Measurements from ENCODE around the gene MEI4.
"Not testable (repeated sequence)": the region's sequence is repeated elsewhere in the genome, so short reads cannot be mapped to it uniquely, and the experiment has no call there.

The MEI4 gene

GRCh38 chr6:77652739-77653138 is at the start of gene MEI4:
TSS of gene MEI4 (plus strand) at chr6:77653039. CDS start at chr6:77690672, 37,633 bp downstream.
- DNase-seq (ENCODE audit: low read depth): no peak

DNA sequence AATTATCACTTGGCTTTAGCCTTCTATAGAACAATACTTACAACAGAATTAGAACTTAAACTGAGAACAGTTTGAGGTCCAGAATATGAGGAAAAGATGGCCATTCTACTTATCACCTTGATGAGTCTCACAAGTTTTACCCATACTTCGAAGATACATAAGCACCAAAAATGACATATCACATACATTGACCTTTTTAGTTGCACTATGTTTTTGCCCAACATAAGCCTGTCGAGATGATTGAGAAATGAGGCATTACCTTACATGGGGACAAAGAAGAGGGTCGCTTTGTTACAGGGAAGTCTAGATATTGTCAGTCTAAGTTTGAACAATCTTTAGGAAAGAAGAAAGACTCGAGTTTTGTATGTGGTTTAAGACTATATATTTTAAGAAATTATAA is 48.4 kb upstream of the MEI4 start:
- DNase-seq (ENCODE audit: low read depth): no peak

- no peak for DNase-seq (ENCODE audit: low read depth)
Observed at GRCh38 chr6:77607004-77607403, 45.8 kb upstream of the MEI4 start.

DNA sequence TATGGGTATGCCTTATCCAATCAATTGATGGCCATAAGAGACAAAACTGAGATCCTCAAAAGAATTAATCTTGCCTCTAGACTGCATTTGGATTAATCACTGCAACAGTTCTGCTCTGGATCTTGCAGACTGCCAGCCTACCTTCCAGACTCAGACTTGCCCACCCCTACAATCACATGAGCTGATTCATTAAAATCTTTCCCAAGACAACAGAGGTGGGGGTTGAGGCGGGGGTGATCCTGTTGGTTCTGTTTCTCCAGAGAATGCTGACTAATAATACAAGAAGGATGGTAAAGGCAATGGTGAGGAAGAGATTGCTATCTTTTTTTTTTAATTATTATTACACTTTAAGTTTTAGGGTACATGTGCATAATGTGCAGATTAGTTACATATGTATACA is 43.7 kb upstream of the MEI4 start:
- DNase-seq (ENCODE audit: low read depth): no peak

DNA sequence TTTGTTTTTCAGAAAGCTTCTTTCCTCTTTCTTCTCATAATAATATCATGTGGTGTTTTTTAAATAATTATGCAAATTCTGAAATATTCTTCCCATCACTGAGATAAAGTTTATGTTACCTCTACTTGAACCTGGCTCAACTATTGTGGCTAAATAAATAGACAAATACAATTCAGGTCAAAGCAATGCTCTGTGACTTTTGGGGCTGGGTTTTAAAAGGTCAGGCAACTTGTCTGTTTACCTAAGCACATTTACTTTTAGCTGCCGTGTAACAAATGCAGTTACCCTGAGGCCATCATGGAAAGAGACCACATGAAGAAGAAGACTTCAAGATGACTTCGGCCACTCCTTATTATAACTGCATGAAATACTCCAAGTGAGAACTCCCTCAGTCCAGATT is 33.7 kb upstream of the MEI4 start:
- DNase-seq (ENCODE audit: low read depth): no peak

GRCh38 chr6:77620278-77620882 is 32.5 kb upstream of the MEI4 start:
- peak; percentile 2 for DNase-seq (ENCODE audit: low read depth)

DNA sequence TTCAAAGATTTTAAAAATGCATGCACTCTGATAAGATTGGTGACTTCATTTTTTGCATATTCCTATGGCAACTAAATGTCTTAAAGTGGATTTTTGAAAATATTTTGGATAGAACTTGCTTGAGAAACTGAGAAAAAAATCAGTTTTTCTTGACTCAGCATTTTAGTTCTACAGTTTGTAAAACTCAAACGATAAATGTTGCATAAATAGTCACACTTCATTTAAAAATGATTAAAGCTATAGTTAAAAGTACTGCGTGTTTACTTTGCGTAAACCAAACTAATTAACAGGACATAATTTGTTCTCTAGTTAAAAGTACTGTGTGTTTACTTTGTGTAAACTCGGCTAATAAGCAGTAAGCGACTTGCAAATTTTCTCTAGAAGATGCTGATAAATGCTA is 28.3 kb upstream of the MEI4 start:
- no peak for DNase-seq (ENCODE audit: low read depth)

- no peak for DNase-seq (ENCODE audit: low read depth)
Observed at GRCh38 chr6:77626426-77626825, 26.4 kb upstream of the MEI4 start.

GRCh38 chr6:77630014-77630413 is 22.8 kb upstream of the MEI4 start:
- no peak for DNase-seq (ENCODE audit: low read depth)

- DNase-seq (ENCODE audit: low read depth): peak; percentile 2
Observed at GRCh38 chr6:77633471-77633870, 19.4 kb upstream of the MEI4 start.

DNA sequence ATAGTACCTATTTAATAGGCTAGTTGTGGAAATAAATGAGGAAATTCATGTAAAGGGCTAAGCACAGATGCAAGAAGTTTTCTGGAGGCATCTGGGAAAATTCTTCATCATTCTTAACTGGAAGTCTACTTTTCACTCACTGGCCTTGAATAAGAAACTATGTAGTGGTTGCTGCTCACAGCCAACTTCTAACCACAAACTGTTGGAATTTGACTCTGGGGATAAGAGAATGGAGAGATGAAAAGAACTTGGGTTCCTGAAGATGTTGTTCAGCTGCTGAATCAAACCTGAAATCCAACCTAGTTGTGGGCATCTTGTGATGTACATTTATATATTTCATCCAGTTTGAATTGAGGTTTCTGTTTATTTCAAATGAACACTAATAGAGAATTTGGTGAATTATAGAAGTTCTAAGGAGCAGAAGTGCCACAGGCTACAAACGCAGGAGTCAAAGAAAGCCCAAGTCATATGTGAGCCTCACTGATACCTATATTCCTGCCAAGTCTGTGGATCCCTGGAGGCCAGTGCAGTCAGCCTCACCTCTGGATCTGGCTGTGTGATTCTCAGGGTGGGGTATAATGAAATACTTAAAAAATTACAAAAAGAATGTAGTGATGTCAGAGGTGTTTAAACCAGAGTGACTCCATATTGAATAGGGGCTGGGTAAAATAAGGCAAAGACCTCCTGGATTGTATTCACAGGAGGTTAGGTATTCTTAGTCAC is 18.7 kb upstream of the MEI4 start:
- peak; percentile 49 for DNase-seq (ENCODE audit: low read depth)

- peak; percentile 1 for DNase-seq (ENCODE audit: low read depth)
Observed at GRCh38 chr6:77638129-77638830, 14.6 kb upstream of the MEI4 start.

GRCh38 chr6:77644102-77644705 is 8.6 kb upstream of the MEI4 start:
- no peak for DNase-seq (ENCODE audit: low read depth)

GRCh38 chr6:77650098-77650663 is 2.7 kb upstream of the MEI4 start:
- peak; percentile 41 for DNase-seq (ENCODE audit: low read depth)

GRCh38 chr6:77653816-77654215 is 977 bp downstream of the MEI4 start:
- DNase-seq (ENCODE audit: low read depth): no peak

GRCh38 chr6:77655035-77655434 is 2.2 kb downstream of the MEI4 start:
- not testable (repeated sequence) for DNase-seq (ENCODE audit: low read depth)

- DNase-seq (ENCODE audit: low read depth): no peak
Observed at GRCh38 chr6:77656999-77657764, 4.3 kb downstream of the MEI4 start.

DNA sequence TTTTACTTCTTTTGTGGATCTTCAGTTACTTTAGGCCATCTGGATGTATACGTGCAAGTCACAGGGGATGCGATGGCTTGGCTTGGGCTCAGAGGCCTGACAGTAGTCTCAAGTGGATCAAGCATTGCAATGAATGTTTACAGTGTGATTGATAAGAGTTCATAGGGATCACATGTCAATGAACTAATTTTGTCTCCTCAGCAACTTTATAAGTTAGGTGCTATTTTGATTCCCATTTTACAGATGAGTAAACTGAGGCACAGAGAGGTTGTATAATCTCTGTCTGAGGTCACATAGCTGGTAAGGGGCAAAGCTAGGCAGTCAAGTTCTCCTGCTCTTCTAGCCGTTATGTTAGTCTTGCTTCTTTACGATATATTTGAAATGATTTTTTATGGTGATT is 13.5 kb downstream of the MEI4 start:
- DNase-seq (ENCODE audit: low read depth): no peak

- no peak for DNase-seq (ENCODE audit: low read depth)
Observed at GRCh38 chr6:77666846-77667245, 14.0 kb downstream of the MEI4 start.

GRCh38 chr6:77669913-77670312 is 17.1 kb downstream of the MEI4 start:
- DNase-seq (ENCODE audit: low read depth): no peak

GRCh38 chr6:77674211-77674610 is 21.4 kb downstream of the MEI4 start:
- DNase-seq (ENCODE audit: low read depth): no peak

- no peak for DNase-seq (ENCODE audit: low read depth)
Observed at GRCh38 chr6:77678048-77678447, 25.2 kb downstream of the MEI4 start.

All from amniotic epithelial cell (primary cell).